Nephron (organoid): Measurements from ENCODE around the gene MICAL2.
A peak's percentile ranks its signal among the peaks of the same experiment; 100 is the strongest.

Experiments used
- H3K27ac Mint-ChIP-seq, 3 experiments: 2 replicates each; pipeline ENCODE4 v1.8.0; 2020; ENCODE audit warnings: mixed read lengths in 3 of 3, mild to moderate bottlenecking in 2 of 3, moderate library complexity in 1 of 3
- H3K27me3 Mint-ChIP-seq: 2 replicates; pipeline ENCODE4 v1.8.0; 2021; ENCODE audit warnings: low read depth, mild to moderate bottlenecking, moderate library complexity, mixed read lengths
- H3K36me3 Mint-ChIP-seq: 2 replicates; pipeline ENCODE4 v1.8.0; 2020; ENCODE audit warnings: low read depth, mixed read lengths
- H3K4me1 Mint-ChIP-seq: 2 replicates; pipeline ENCODE4 v1.8.0; 2020; ENCODE audit warnings: mixed read lengths
- H3K4me3 Mint-ChIP-seq, 3 experiments: 2 replicates each; pipeline ENCODE4 v1.8.0; 2020; ENCODE audit warnings: mild to moderate bottlenecking in 3 of 3, mixed read lengths in 3 of 3, moderate library complexity in 2 of 3
- H3K9me3 Mint-ChIP-seq: 2 replicates; pipeline ENCODE4 v1.8.0; 2020; ENCODE audit warnings: mixed read lengths
- TF ChIP-seq, protein P1 (sequence below), 3 experiments: fragments of 200-600 bp; sonication (generic); IDR thresholded peaks; one replicate each; pipeline ENCODE4 v1.5.0; 2021; ENCODE audit warnings: antibody characterized with exemption in 3 of 3; ENCODE audit not compliant: unreplicated experiment in 3 of 3

The MICAL2 gene

GRCh38 chr11:12092714-12093113, 17.7 kb upstream of the MICAL2 start:
- no peaks in the 10 kb centered on the region for H3K36me3 Mint-ChIP-seq
- no peak overlapping the region for H3K27ac Mint-ChIP-seq
- peaks cover 13% of the 10 kb centered on the region for H3K4me1 Mint-ChIP-seq
- TF ChIP-seq, protein P1, sequence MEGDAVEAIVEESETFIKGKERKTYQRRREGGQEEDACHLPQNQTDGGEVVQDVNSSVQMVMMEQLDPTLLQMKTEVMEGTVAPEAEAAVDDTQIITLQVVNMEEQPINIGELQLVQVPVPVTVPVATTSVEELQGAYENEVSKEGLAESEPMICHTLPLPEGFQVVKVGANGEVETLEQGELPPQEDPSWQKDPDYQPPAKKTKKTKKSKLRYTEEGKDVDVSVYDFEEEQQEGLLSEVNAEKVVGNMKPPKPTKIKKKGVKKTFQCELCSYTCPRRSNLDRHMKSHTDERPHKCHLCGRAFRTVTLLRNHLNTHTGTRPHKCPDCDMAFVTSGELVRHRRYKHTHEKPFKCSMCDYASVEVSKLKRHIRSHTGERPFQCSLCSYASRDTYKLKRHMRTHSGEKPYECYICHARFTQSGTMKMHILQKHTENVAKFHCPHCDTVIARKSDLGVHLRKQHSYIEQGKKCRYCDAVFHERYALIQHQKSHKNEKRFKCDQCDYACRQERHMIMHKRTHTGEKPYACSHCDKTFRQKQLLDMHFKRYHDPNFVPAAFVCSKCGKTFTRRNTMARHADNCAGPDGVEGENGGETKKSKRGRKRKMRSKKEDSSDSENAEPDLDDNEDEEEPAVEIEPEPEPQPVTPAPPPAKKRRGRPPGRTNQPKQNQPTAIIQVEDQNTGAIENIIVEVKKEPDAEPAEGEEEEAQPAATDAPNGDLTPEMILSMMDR (IDR thresholded peaks at IDR 0.05; ENCODE audit: unreplicated experiment in 3 of 3), result no peak
- H3K4me3 Mint-ChIP-seq, result no peak overlapping the region
- H3K27me3 Mint-ChIP-seq, result peaks cover 11% of the 10 kb centered on the region
- no peaks in the 10 kb centered on the region for H3K9me3 Mint-ChIP-seq

- Mint-ChIP-seq H3K27me3 (peaks cover 27% of the 10 kb centered on the region), H3K4me3 (no peak overlapping the region), H3K4me1 (peaks cover 13% of the 10 kb centered on the region), H3K9me3 (no peaks in the 10 kb centered on the region), H3K27ac (no peak overlapping the region), H3K36me3 (no peaks in the 10 kb centered on the region)
- TF ChIP-seq, protein P1 (IDR thresholded peaks at IDR 0.05; ENCODE audit: unreplicated experiment in 3 of 3), result no peak
Measured at GRCh38 chr11:12094872-12095800, 15.3 kb upstream of the MICAL2 start.

GRCh38 chr11:12097219-12097618, 13.2 kb upstream of the MICAL2 start:
- TF ChIP-seq, protein P1 (IDR thresholded peaks at IDR 0.05; ENCODE audit: unreplicated experiment in 3 of 3), result no peak
- Mint-ChIP-seq H3K27ac (no peak overlapping the region), H3K4me1 (peaks cover 7% of the 10 kb centered on the region), H3K36me3 (no peaks in the 10 kb centered on the region), H3K27me3 (peaks cover 48% of the 10 kb centered on the region), H3K4me3 (no peak overlapping the region), H3K9me3 (no peaks in the 10 kb centered on the region)

DNA sequence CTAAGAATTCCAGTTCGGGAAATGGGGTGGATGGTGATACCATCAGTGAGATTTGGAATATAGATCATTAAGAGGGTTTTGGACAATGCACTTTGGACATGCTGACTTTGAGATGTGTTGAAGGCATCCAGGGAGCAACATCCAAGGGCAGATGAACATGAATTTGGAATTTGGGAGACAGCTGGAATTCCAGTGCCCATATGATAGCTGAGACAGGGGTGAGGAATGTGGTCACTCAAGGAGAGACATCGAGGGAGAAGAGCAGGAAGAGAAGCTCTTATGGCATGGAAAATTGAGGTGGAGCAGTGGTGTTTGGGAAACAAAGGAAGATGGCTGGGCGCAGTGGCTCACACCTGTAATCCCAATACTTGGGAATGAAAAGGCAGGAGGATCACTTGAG, 11.8 kb upstream of the MICAL2 start:
- no peaks in the 10 kb centered on the region for H3K36me3 Mint-ChIP-seq
- TF ChIP-seq, protein P1 (IDR thresholded peaks at IDR 0.05; ENCODE audit: unreplicated experiment in 3 of 3), result no peak
- H3K27me3 Mint-ChIP-seq, result peaks cover 55% of the 10 kb centered on the region
- no peak overlapping the region for H3K27ac Mint-ChIP-seq
- H3K4me1 Mint-ChIP-seq, result no peaks in the 10 kb centered on the region
- H3K4me3 Mint-ChIP-seq, result no peak overlapping the region
- H3K9me3 Mint-ChIP-seq, result no peaks in the 10 kb centered on the region

DNA sequence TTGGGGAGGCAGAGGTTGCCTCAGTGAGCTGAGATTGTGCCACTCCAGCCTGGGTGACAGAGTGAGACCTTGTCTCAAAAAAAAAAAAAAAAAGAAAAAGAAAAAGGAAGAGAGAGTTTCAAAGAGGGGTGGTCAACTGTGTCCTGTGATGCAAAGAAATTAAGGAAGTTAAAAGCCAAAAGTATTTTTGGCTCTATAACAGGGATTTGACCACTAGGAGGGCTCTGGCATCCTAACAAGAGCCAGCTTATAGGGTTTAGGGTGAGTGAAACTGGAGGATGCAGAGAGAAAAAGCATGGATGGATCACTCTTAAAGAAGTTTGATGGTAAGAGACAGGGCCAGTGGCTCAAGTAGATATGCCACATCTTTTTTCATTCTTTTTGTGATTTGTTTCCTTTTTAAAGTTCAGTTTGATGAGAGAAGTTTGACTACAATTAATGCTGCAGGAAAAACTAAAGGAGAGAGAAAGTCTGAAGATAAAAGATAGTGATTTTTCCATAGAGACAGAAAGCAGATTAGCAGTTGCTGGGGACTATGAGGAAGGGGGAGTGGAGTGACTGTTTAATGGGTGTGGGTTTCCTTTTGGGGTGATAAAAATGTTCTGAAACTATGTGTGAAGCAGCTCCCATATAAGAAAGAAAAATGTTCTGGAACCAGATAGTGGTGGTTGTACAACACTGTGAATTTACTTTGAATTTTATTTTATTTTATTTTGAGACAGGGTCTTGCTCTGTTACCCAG, 11.1 kb upstream of the MICAL2 start:
- H3K27ac Mint-ChIP-seq, result no peak overlapping the region
- no peak overlapping the region for H3K4me3 Mint-ChIP-seq
- peaks cover 60% of the 10 kb centered on the region for H3K27me3 Mint-ChIP-seq
- H3K4me1 Mint-ChIP-seq, result no peaks in the 10 kb centered on the region
- H3K9me3 Mint-ChIP-seq, result no peaks in the 10 kb centered on the region
- TF ChIP-seq, protein P1 (IDR thresholded peaks at IDR 0.05; ENCODE audit: unreplicated experiment in 3 of 3), result peak in 1 of 3 experiments; percentile 11
- H3K36me3 Mint-ChIP-seq, result no peaks in the 10 kb centered on the region
